HG02798 (cell line): ENCODE measurements around the gene SCEL.
"Not testable (repeated sequence)": the region's sequence is repeated elsewhere in the genome, so short reads cannot be mapped to it uniquely, and the experiment has no call there.

Experiments used
- ATAC-seq: cut with Tn5 transposase; IDR thresholded peaks from one replicate; pipeline ENCODE4 v1.9.1; 2021; ENCODE audit warnings: mild to moderate bottlenecking; ENCODE audit not compliant: unreplicated experiment, poor library complexity

The SCEL gene

DNA sequence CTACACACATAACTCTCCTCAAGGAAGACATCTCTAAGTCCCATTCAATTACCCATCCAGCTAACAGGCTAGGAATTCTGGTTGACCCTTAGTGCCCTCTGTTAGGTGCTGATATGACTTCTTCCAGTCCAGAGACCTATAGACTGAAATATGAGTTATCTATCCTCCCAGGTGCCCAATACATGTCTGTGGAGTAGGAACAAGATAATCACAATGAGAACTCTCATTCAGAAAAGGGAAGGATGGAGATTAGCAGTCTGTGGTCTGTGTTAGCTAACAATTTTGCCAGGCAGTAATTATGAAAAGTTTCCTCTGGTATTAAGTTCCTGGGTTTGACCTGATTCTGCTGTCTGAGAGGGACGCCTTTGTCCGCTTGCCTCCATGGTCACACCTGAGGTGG lies 117.8 kb downstream of the SCEL start:
- no peak for ATAC-seq

- not testable (repeated sequence) for ATAC-seq
Observed at GRCh38 chr13:77660016-77660415, 124.5 kb downstream of the SCEL start.

DNA sequence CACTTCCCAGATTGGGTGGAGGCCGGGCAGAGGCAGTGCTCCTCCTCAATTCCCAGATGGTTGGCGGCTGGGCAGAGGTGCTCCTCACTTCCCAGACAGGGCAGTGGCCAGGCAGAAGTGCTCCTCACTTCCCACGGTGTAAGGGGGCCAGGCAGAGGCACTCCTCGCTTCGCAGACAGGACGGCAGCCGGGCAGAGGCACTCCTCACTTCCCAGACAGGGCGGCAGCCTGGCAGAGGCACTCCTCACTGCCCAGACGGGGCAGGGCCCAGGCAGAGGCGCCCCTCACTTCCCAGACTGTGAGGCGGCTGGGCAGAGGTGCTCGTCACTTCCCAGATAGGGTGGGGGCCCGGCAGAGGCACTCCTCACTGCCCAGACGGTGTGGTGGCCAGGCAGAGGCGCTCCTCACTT lies 125.3 kb downstream of the SCEL start:
- no peak for ATAC-seq

GRCh38 chr13:77662301-77662700 lies 126.8 kb downstream of the SCEL start:
- ATAC-seq = not testable (repeated sequence)

- not testable (repeated sequence) for ATAC-seq
Observed at GRCh38 chr13:77662831-77663230, 127.3 kb downstream of the SCEL start.

DNA sequence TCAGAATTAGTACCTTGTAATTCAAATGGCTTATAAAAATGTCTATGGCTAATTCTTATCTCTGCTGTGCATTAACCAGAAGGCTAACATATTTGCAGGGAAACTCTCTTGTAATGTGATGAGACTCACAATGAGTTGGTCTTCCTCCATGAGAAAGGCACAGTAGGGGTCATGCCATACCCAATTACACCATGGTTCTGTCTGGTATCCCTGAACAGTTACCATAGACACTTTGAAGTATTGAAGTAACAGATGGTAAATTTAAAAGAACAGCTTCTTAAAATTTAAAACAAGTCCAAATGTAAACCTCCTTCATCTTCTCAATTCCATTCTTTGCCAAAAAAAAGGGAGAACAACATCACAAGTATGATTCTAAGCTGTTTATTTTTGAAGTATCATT lies 139.3 kb downstream of the SCEL start:
- no peak for ATAC-seq

GRCh38 chr13:77678691-77679235 lies 143.3 kb downstream of the SCEL start:
- no peak for ATAC-seq

DNA sequence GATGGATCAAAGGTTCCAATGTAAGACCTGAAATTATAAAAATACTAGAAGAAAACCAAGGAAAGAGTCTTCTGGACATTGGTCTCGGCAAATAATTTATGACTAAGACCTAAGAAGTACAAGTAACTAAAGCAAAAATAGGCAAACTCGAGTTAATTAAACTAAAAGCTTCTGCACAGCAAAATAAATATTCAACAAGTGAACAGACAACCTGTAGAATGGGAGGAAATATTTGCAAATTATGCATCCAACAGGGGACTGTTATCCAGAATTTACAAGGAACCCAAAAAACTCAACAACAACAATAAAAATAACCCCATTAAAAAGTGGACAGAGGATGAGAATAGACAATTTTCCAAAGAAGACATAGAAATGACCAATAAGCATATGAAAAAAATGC lies 152.3 kb downstream of the SCEL start:
- no peak for ATAC-seq

GRCh38 chr13:77691871-77692270 lies 156.4 kb downstream of the SCEL start:
- ATAC-seq = no peak

DNA sequence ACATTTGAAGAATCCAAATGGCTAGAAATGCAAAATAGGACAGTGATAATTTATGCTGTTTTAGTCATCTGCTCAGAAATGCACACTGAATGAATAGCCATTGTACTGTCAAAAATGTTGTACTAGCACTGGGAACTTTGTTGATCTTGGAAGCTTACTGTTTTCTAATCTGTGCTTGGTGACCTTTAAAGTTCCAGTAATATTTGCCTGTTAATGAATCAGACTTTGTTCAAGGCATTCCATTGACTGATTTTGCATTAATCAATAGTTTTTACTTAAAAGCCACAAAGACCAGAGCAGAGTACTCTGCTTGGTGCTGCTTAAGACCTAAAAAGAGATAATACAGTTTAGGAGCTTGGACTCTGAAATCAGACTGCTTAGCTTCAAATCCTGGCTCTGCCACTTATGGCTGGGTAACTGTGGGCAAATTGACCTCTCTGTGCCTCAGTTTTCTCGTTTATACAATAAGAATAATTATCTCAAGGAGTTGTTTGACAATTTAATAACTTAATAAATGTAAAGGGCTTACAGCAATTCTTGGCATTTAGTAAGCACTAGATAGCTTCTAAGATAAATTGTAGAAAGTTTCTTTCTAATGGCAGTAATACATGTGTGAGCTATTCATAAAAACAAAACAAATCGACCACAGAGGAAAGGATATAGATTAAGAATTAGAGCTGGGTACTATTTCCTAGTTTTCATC lies 157.4 kb downstream of the SCEL start:
- ATAC-seq = no peak

DNA sequence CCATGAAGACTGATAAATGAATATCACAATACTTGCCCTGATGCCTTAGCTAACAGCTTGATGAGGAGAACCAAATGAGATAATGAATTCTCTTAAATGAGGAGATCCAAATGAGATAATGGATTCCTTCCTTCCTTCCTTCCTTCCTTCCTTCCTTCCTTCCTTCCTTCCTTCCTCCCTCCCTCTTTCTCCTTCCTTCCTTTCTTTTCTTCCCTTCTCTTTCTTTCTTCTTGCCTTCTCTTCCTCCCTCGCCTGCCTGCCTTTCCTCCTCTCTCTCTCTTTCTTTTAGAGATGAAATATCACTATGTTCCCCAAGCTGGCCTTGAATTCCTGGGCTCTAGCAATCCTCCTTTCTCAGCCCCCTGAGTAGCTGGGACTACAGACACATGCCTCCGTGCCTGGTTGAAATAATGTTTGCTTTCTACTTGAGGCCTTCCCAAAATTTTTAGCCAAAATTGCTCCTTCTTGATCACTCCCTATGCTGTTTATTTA lies 158.0 kb downstream of the SCEL start:
- no peak for ATAC-seq
